Thoracic aorta (tissue), 2 donors: Measurements from ENCODE around the gene UBL7. TPM values are rescaled to one million over a fixed set of nuclear protein-coding genes. Genes with fewer than 3 reads are reported as not detected.

Source experiments
- ATAC-seq: fragments of 150-250 bp; one replicate; pipeline ENCODE4 v1.8.0; 2017; ENCODE audit warnings: low read depth; ENCODE audit not compliant: insufficient number of reproducible peaks, low FRiP score
- DNase-seq: peaks from one replicate; pipeline ENCODE4 v3.0.0-alpha.2; 2020; ENCODE audit warnings: low spot score
- H3K27ac ChIP-seq, 2 donors: fragments of 200-600 bp; sonication (generic); 1 replicate in 1 of 2; 2 replicates in 1 of 2; pipeline ENCODE4 v1.5.1; 2016; ENCODE audit warnings: mild to moderate bottlenecking in 2 of 2, moderate library complexity in 2 of 2
- H3K27me3 ChIP-seq: fragments of 200-600 bp; sonication (generic); replicated peaks from 2 replicates; pipeline ENCODE4 v1.6.0; 2016; ENCODE audit warnings: mild to moderate bottlenecking; ENCODE audit not compliant: insufficient read depth
- H3K36me3 ChIP-seq: fragments of 200-600 bp; sonication (generic); one replicate; pipeline ENCODE4 v1.5.1; 2016
- H3K4me1 ChIP-seq, 2 donors: fragments of 200-600 bp; sonication (generic); 1 replicate in 1 of 2; 2 replicates in 1 of 2; pipeline versions ENCODE4 v1.5.1 to v1.6.0; 2016; ENCODE audit warnings: low read depth in 2 of 2, mild to moderate bottlenecking in 1 of 2; ENCODE audit not compliant: control insufficient read depth in 1 of 2
- H3K4me3 ChIP-seq: fragments of 200-600 bp; sonication (generic); 2 replicates; pipeline ENCODE4 v1.5.1; 2016; ENCODE audit warnings: mild to moderate bottlenecking
- H3K9me3 ChIP-seq: fragments of 200-600 bp; sonication (generic); 2 replicates; pipeline ENCODE4 v1.5.1; 2016
- total RNA-seq, 2 donors: library from RNA; depleted of rRNA; stranded (reverse); fragments of >200 nt; gene quantifications; one replicate each; pipeline versions ENCODE4 v1.1.0 to v1.2.3, GENCODE V29; 2016
- TF ChIP-seq, protein P1 (sequence below): fragments of 200-600 bp; sonication (generic); IDR thresholded peaks from one replicate; pipeline ENCODE4 v1.5.1; 2019; ENCODE audit warnings: antibody characterized with exemption

UBL7 gene
- total RNA-seq, 2 donors from 2014 or later = 41.1 to 70.5 TPM

GRCh38 chr15:74454764-74455500 lies 6.0 kb downstream of the UBL7 start:
- TF ChIP-seq, protein P1, sequence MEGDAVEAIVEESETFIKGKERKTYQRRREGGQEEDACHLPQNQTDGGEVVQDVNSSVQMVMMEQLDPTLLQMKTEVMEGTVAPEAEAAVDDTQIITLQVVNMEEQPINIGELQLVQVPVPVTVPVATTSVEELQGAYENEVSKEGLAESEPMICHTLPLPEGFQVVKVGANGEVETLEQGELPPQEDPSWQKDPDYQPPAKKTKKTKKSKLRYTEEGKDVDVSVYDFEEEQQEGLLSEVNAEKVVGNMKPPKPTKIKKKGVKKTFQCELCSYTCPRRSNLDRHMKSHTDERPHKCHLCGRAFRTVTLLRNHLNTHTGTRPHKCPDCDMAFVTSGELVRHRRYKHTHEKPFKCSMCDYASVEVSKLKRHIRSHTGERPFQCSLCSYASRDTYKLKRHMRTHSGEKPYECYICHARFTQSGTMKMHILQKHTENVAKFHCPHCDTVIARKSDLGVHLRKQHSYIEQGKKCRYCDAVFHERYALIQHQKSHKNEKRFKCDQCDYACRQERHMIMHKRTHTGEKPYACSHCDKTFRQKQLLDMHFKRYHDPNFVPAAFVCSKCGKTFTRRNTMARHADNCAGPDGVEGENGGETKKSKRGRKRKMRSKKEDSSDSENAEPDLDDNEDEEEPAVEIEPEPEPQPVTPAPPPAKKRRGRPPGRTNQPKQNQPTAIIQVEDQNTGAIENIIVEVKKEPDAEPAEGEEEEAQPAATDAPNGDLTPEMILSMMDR = no peak
- H3K9me3 ChIP-seq = no peaks in the 10 kb centered on the region
- H3K4me3 ChIP-seq = no peak overlapping the region
- H3K4me1 ChIP-seq = peaks cover 0 to 2% of the 10 kb centered on the region in 2 donors
- H3K27ac ChIP-seq = no peak overlapping the region
- H3K27me3 ChIP-seq = no peaks in the 10 kb centered on the region
- ATAC-seq (no peak), DNase-seq (no peak)
- H3K36me3 ChIP-seq = peaks cover 37% of the 10 kb centered on the region

GRCh38 chr15:74453925-74454763 lies 6.8 kb downstream of the UBL7 start:
- Histone ChIP-seq H3K4me3 (no peak overlapping the region), H3K27ac (no peak overlapping the region), H3K27me3 (no peaks in the 10 kb centered on the region), H3K4me1 (no peaks in the 10 kb centered on the region), H3K9me3 (no peaks in the 10 kb centered on the region), H3K36me3 (peaks cover 45% of the 10 kb centered on the region)
- DNase-seq (no peak), ATAC-seq (no peak)
- TF ChIP-seq, protein P1 = no peak

DNA sequence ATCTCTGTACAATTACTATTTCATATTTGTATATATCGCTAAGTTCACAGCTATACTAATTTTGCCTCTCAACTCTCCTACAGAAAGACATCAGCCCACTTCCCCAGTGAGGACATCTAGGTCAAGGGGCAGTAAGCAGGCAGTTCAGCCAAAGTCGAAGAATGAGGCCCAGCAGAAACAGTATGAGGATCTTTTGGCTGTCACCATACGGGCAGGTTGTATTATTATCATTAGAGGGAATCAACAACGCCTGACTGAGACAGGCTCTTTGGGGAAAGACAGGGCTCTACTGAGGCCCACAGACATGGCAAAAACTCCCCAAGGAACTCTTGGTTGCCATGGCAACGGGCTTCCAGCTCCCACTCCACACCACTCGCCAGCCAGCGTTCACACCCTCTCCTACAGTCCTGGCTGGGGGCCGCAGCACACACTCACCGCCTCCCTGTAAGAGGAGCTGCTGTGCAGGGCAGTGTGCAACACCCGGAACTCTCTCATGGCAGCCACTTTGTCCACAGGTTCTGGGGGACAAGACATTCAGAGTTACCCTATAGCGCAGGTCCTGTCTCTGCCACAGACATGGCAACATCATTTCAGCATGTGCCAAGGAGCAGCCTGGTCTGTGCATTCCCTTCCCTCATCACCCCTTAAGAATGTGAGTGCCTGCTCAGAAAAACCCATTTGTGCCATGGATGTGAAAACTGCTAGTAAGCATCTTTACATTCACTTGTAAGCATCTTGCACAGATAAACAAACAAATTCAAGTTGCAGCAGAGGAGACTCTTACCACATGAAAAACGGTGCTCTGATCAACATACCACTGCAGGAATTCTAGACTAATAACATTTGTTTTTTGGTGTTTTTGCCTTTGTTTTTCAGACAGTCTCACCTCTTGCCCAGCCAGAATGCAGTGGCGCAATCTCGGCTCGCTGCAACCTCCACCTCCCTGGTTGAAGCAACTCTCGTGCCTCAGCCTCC lies 8.8 kb downstream of the UBL7 start:
- Histone ChIP-seq H3K9me3 (no peaks in the 10 kb centered on the region), H3K4me3 (no peak overlapping the region), H3K27me3 (no peaks in the 10 kb centered on the region), H3K27ac (no peak overlapping the region), H3K36me3 (peaks cover 57% of the 10 kb centered on the region), H3K4me1 (no peaks in the 10 kb centered on the region)
- ATAC-seq (no peak), DNase-seq (no peak)
- TF ChIP-seq, protein P1 = no peak

GRCh38 chr15:74451322-74451721 lies 9.6 kb downstream of the UBL7 start:
- DNase-seq (no peak), ATAC-seq (no peak)
- TF ChIP-seq, protein P1 = no peak
- Histone ChIP-seq H3K4me1 (no peaks in the 10 kb centered on the region), H3K36me3 (peaks cover 59% of the 10 kb centered on the region), H3K9me3 (no peaks in the 10 kb centered on the region), H3K27me3 (no peaks in the 10 kb centered on the region), H3K4me3 (no peak overlapping the region), H3K27ac (no peak overlapping the region)
